Endothelial cell (in vitro differentiated cells): Measurements from ENCODE around the gene ZNF511. TPM values are rescaled to one million over a fixed set of nuclear protein-coding genes. Genes with fewer than 3 reads are reported as not detected.

Experiments used
- DNase-seq: peaks from one replicate; pipeline ENCODE4 v3.0.0; 2021; ENCODE audit warnings: low spot score
- H3K27ac Mint-ChIP-seq: one replicate; pipeline ENCODE4 v1.8.0; 2021; ENCODE audit warnings: mixed read lengths, inconsistent platforms; ENCODE audit not compliant: unreplicated experiment
- H3K27me3 Mint-ChIP-seq: one replicate; pipeline ENCODE4 v1.8.0; 2021; ENCODE audit warnings: mild to moderate bottlenecking, moderate library complexity, mixed read lengths, inconsistent platforms; ENCODE audit not compliant: unreplicated experiment
- H3K36me3 Mint-ChIP-seq: one replicate; pipeline ENCODE4 v1.8.0; 2021; ENCODE audit warnings: mild to moderate bottlenecking, low read depth, mixed read lengths, inconsistent platforms; ENCODE audit not compliant: unreplicated experiment
- H3K4me1 Mint-ChIP-seq: one replicate; pipeline ENCODE4 v1.8.0; 2021; ENCODE audit warnings: mild to moderate bottlenecking, mixed read lengths, inconsistent platforms; ENCODE audit not compliant: unreplicated experiment
- H3K4me3 Mint-ChIP-seq: one replicate; pipeline ENCODE4 v1.8.0; 2021; ENCODE audit warnings: mild to moderate bottlenecking, mixed read lengths, inconsistent platforms; ENCODE audit not compliant: unreplicated experiment
- H3K9me3 Mint-ChIP-seq: one replicate; pipeline ENCODE4 v1.8.0; 2021; ENCODE audit warnings: mixed read lengths, inconsistent platforms; ENCODE audit not compliant: unreplicated experiment
- CTCF ChIP-seq: fragments of 200-600 bp; sonication (generic); IDR thresholded peaks from one replicate; pipeline ENCODE4 v1.5.0; 2021; ENCODE audit warnings: antibody characterized with exemption; ENCODE audit not compliant: unreplicated experiment
- total RNA-seq: library from RNA; stranded (reverse); fragmentation: NEBNext Ultra II Directional; extraction: Animal tissue kit (Norgen Biotek cat#: 25700); gene quantifications from one replicate; pipeline ENCODE4 v1.2.1, GENCODE V29; 2021; ENCODE audit not compliant: unreplicated experiment

ZNF511 gene
- total RNA-seq, 1 donor from 2014 or later, result 18.6 TPM

- no peak for DNase-seq
- H3K36me3 Mint-ChIP-seq, result no peaks in the 10 kb centered on the region
- no peak overlapping the region for H3K27ac Mint-ChIP-seq
- no peak overlapping the region for H3K4me3 Mint-ChIP-seq
- no peaks in the 10 kb centered on the region for H3K4me1 Mint-ChIP-seq
- no peaks in the 10 kb centered on the region for H3K9me3 Mint-ChIP-seq
- no peaks in the 10 kb centered on the region for H3K27me3 Mint-ChIP-seq
- no peak for TF ChIP-seq CTCF
Observed at GRCh38 chr10:133273534-133274143, 35.1 kb upstream of the ZNF511 start.

GRCh38 chr10:133274751-133275683 is 33.7 kb upstream of the ZNF511 start:
- no peaks in the 10 kb centered on the region for H3K4me1 Mint-ChIP-seq
- no peaks in the 10 kb centered on the region for H3K27me3 Mint-ChIP-seq
- no peak for TF ChIP-seq CTCF
- no peak overlapping the region for H3K27ac Mint-ChIP-seq
- no peaks in the 10 kb centered on the region for H3K9me3 Mint-ChIP-seq
- no peak overlapping the region for H3K4me3 Mint-ChIP-seq
- DNase-seq, result no peak
- no peaks in the 10 kb centered on the region for H3K36me3 Mint-ChIP-seq

GRCh38 chr10:133275684-133276092 is 33.0 kb upstream of the ZNF511 start:
- Mint-ChIP-seq H3K36me3 (no peaks in the 10 kb centered on the region), H3K9me3 (no peaks in the 10 kb centered on the region), H3K4me3 (no peak overlapping the region), H3K27me3 (no peaks in the 10 kb centered on the region), H3K4me1 (no peaks in the 10 kb centered on the region), H3K27ac (no peak overlapping the region)
- TF ChIP-seq CTCF, result no peak
- DNase-seq, result no peak

GRCh38 chr10:133276100-133276434 is 32.6 kb upstream of the ZNF511 start:
- H3K4me1 Mint-ChIP-seq, result no peaks in the 10 kb centered on the region
- DNase-seq, result no peak
- TF ChIP-seq CTCF, result no peak
- H3K27ac Mint-ChIP-seq, result no peak overlapping the region
- H3K4me3 Mint-ChIP-seq, result no peak overlapping the region
- no peaks in the 10 kb centered on the region for H3K36me3 Mint-ChIP-seq
- no peaks in the 10 kb centered on the region for H3K9me3 Mint-ChIP-seq
- H3K27me3 Mint-ChIP-seq, result no peaks in the 10 kb centered on the region
